ENCODE results near the gene IRX6. TPM values are rescaled to one million over a fixed set of nuclear protein-coding genes. Genes with fewer than 3 reads are reported as not detected.

IRX6 gene
- total RNA-seq, 1 experiment from 2014 or later: not detected

GRCh38 chr16:55284718-55285099, 39.3 kb upstream of the IRX6 start:
- POLR2A ChIA-PET: no interaction called here
- Histone ChIP-seq H3K36me3 (ENCODE audit: control insufficient read depth, insufficient read depth, low read length) (no peaks in the 10 kb centered on the region), H3K27me3 (replicated peaks; ENCODE audit: control insufficient read depth, insufficient read depth, low read length) (no peaks in the 10 kb centered on the region), H3K9me3 (peaks cover 7% of the 10 kb centered on the region), H3K4me3 (ENCODE audit: low read depth, low read length) (no peak overlapping the region), H3K4me1 (no peaks in the 10 kb centered on the region)
- TF ChIP-seq, protein P1, sequence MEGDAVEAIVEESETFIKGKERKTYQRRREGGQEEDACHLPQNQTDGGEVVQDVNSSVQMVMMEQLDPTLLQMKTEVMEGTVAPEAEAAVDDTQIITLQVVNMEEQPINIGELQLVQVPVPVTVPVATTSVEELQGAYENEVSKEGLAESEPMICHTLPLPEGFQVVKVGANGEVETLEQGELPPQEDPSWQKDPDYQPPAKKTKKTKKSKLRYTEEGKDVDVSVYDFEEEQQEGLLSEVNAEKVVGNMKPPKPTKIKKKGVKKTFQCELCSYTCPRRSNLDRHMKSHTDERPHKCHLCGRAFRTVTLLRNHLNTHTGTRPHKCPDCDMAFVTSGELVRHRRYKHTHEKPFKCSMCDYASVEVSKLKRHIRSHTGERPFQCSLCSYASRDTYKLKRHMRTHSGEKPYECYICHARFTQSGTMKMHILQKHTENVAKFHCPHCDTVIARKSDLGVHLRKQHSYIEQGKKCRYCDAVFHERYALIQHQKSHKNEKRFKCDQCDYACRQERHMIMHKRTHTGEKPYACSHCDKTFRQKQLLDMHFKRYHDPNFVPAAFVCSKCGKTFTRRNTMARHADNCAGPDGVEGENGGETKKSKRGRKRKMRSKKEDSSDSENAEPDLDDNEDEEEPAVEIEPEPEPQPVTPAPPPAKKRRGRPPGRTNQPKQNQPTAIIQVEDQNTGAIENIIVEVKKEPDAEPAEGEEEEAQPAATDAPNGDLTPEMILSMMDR (IDR thresholded peaks at IDR 0.05; ENCODE audit: insufficient read depth in 1 of 2, low read depth in 1 of 2, low read length in 1 of 2, severe bottlenecking in 1 of 2, unreplicated experiment in 1 of 2): no peak
- no TSS peak for BruUV-seq (replicated peaks)
- Mint-ChIP-seq H3K36me3 (ENCODE audit: insufficient read depth, unreplicated experiment) (no peaks in the 10 kb centered on the region), H3K27ac (ENCODE audit: unreplicated experiment) (no peak overlapping the region), H3K4me3 (ENCODE audit: unreplicated experiment) (no peak overlapping the region), H3K4me1 (ENCODE audit: low read depth, unreplicated experiment) (no peaks in the 10 kb centered on the region), H3K9me3 (ENCODE audit: unreplicated experiment) (peaks cover 17% of the 10 kb centered on the region), H3K27me3 (ENCODE audit: insufficient read depth, unreplicated experiment) (peaks cover 5% of the 10 kb centered on the region)
- intact Hi-C loops (cut with micrococcal nuclease; ENCODE audit: unreplicated experiment): no loop called here
- no peak for DNase-seq
- CTCF ChIA-PET: no interaction called here

- no TSS peak for BruUV-seq (replicated peaks)
- no peaks in the 10 kb centered on the region for H3K36me3 Mint-ChIP-seq (ENCODE audit: insufficient read depth, unreplicated experiment)
- intact Hi-C loops (cut with micrococcal nuclease; ENCODE audit: unreplicated experiment): no loop called here
- TF ChIP-seq, protein P1 (IDR thresholded peaks at IDR 0.05; ENCODE audit: insufficient read depth in 1 of 2, low read depth in 1 of 2, low read length in 1 of 2, severe bottlenecking in 1 of 2, unreplicated experiment in 1 of 2): no peak
- CTCF ChIA-PET: no interaction called here
- no peaks in the 10 kb centered on the region for H3K4me1 Mint-ChIP-seq (ENCODE audit: low read depth, unreplicated experiment)
- no peaks in the 10 kb centered on the region for H3K36me3 ChIP-seq (ENCODE audit: control insufficient read depth, insufficient read depth, low read length)
- peaks cover 5% of the 10 kb centered on the region for H3K27me3 Mint-ChIP-seq (ENCODE audit: insufficient read depth, unreplicated experiment)
- H3K27me3 ChIP-seq (replicated peaks; ENCODE audit: control insufficient read depth, insufficient read depth, low read length): no peaks in the 10 kb centered on the region
- H3K27ac Mint-ChIP-seq (ENCODE audit: unreplicated experiment): no peak overlapping the region
- H3K4me3 ChIP-seq (ENCODE audit: low read depth, low read length): no peak overlapping the region
- DNase-seq: no peak
- no peaks in the 10 kb centered on the region for H3K4me1 ChIP-seq
- H3K9me3 Mint-ChIP-seq (ENCODE audit: unreplicated experiment): peaks cover 17% of the 10 kb centered on the region
- POLR2A ChIA-PET: no interaction called here
- H3K9me3 ChIP-seq: peaks cover 7% of the 10 kb centered on the region
- H3K4me3 Mint-ChIP-seq (ENCODE audit: unreplicated experiment): no peak overlapping the region
These were observed 38.4 kb upstream of the IRX6 start for GRCh38 chr16:55285586-55285985.

GRCh38 chr16:55289353-55289752, 34.6 kb upstream of the IRX6 start:
- H3K4me3 ChIP-seq (ENCODE audit: low read depth, low read length): no peak overlapping the region
- Mint-ChIP-seq H3K27me3 (ENCODE audit: insufficient read depth, unreplicated experiment) (peaks cover 3% of the 10 kb centered on the region), H3K9me3 (ENCODE audit: unreplicated experiment) (peaks cover 17% of the 10 kb centered on the region), H3K27ac (ENCODE audit: unreplicated experiment) (no peak overlapping the region), H3K36me3 (ENCODE audit: insufficient read depth, unreplicated experiment) (no peaks in the 10 kb centered on the region), H3K4me3 (ENCODE audit: unreplicated experiment) (no peak overlapping the region), H3K4me1 (ENCODE audit: low read depth, unreplicated experiment) (no peaks in the 10 kb centered on the region)
- ChIA-PET CTCF (no interaction called here), POLR2A (no interaction called here)
- no peaks in the 10 kb centered on the region for H3K27me3 ChIP-seq (replicated peaks; ENCODE audit: control insufficient read depth, insufficient read depth, low read length)
- intact Hi-C loops (cut with micrococcal nuclease; ENCODE audit: unreplicated experiment): no loop called here
- no TSS peak for BruUV-seq (replicated peaks)
- no peaks in the 10 kb centered on the region for H3K4me1 ChIP-seq
- no peak for DNase-seq
- TF ChIP-seq, protein P1 (IDR thresholded peaks at IDR 0.05; ENCODE audit: insufficient read depth in 1 of 2, low read depth in 1 of 2, low read length in 1 of 2, severe bottlenecking in 1 of 2, unreplicated experiment in 1 of 2): no peak
- H3K36me3 ChIP-seq (ENCODE audit: control insufficient read depth, insufficient read depth, low read length): no peaks in the 10 kb centered on the region
- peaks cover 7% of the 10 kb centered on the region for H3K9me3 ChIP-seq

Data from Caco-2 (cell line).